ENCODE measurements around the gene FCN2.

FCN2 gene

GRCh38 chr9:134880484-134881312 lies at the start of gene FCN2:
Gene FCN2 (plus strand): TSS chr9:134880810. CDS start chr9:134880822, 12 bp downstream.
- DNase-seq: no peak

DNA sequence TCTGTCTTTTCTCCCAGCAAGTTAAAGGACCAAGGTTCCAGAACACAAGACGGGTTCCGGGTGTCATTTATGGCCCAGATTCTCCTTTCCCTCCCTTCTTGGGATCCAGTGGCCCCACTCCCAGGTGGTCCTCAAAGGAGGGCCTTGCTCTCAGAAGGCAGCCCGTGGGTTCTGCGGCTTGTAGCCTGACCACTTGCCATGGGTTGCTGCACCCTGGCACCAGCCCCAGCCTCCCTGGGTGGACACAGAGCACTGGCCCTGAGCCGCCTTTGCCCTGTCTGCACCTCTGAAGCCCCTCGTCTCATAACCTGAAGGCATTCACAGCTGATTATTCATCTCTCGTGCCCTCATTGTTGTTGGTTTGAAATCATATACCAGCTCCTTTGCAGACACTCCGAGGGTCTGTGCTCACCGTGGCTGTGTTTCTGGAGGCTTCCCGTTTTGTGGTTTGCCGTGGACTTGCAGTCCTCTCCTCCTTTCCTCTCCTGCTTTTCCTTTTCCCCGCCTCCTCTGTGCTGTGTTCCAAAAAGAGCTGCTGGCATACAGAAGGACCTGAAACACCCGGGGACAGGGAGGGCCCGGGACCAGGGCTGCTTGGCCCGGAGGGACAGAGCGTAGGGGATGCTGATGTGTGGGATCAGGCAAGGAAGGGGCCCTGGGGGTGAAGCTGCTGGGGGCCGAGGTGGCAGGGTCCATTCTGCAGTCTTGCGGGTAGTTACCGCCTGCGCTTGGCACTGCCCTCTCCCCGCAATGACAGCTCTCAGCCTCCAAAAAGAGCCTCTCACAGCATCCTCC lies 49.5 kb upstream of the FCN2 start:
- DNase-seq: no peak

- DNase-seq: no peak
Measured at GRCh38 chr9:134832471-134832870, 48.1 kb upstream of the FCN2 start.

GRCh38 chr9:134833294-134833880 lies 47.2 kb upstream of the FCN2 start:
- DNase-seq: no peak

GRCh38 chr9:134834217-134834956 lies 46.2 kb upstream of the FCN2 start:
- no peak for DNase-seq

DNA sequence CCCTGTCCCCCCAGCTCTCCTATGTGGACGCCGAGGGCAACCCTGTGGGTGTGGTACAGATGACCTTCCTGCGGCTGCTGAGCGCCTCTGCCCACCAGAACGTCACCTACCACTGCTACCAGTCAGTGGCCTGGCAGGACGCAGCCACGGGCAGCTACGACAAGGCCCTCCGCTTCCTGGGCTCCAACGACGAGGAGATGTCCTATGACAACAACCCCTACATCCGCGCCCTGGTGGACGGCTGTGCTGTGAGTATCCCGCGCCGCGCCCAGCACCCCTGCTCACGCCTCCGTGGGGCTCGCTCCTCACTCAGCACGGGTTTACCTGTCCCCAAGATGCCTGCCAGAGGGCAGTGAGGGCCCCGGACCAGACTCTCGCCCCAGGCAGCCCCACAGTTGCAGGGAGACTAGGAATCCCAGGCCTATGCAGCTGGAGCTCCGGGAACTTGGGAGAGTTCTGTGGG lies 45.6 kb upstream of the FCN2 start:
- no peak for DNase-seq

DNA sequence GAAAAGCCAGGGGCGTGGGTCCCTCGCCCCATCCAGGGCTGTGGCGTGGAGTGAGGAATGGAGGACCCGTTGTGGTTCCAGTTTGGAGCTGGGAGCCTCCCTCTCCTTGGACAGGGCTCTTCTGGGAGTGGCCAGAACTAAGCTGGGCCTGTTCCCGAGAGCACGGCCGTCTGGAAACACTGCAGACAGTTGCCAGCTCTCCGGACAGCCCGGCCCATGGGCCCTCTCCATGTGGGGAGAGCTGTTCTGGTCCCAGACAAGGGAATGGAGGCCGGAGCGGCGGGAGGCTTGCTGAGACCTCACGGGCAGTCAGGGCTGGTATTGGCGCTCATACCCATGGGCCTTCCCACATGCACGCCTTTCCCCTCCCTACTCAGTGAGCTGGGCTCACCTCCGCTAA lies 45.2 kb upstream of the FCN2 start:
- no peak for DNase-seq

GRCh38 chr9:134835987-134836386 lies 44.6 kb upstream of the FCN2 start:
- DNase-seq: no peak

DNA sequence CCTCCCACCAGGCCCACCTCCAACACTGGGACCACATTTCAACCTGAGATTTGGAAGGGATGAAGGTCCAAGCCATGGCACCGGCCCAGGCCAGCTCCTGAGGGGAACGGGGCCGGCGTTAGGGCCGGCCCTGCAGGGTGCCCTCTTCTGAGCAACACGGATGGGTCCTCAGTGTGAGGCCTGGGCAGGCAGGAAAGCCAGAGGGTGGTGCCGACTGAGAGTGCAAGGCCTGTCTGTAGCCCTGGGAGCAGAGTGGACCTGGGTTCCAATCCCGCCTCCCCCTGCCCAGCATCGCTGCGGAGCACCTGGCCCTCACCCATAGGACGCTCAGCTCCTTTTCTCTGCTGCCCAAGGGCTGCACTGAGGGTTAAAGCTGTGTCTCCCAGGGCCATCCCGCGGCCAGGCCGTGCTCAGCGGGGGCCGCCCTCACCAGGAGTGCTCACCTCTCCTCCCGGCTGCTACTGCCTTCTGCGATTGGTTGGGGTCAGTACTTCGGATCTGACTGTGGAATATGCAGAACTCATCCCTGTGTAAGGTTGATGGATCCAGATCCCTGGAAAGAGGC lies 44.1 kb upstream of the FCN2 start:
- DNase-seq: no peak

- no peak for DNase-seq
Measured at GRCh38 chr9:134837529-134837928, 43.1 kb upstream of the FCN2 start.

DNA sequence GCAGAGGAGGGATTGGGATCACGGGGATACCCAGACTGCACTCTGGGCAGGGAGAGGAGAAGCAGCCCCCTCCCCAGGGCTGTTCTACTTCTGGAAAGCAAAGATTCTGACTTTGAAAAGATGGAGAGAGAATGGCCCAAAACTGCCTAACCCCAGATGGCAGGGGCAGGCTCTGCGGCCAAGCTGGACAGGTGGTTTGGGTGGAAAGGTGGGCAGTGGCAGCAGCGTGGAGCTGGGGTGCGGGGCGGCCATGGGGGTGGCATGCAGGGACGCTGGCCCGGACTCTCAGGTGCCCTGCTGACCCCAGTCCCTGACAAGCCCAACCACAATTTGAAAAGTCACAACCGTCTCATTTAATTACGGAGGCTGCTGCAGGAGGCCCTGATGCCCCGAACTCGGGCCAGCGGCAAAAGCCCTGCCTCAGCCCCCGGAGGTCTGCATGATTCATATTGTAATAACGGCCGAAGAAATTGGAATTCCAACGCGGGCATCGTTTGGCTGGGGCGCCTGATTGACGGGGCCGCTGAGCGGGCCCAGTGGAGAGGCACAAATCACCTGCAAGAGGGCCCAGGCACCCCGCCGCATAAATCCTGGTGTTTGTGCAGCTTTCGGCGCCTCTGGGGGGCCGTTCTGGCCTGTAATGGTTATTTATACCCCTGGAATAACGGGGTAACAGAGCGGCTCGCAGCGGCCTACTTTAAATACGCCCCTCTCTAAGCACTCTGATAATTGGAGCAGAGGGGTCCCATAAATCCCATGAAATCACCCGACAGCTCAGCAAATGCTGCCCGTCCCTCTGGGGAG lies 41.8 kb upstream of the FCN2 start:
- DNase-seq: no peak

GRCh38 chr9:134839455-134840125 lies 41.0 kb upstream of the FCN2 start:
- no peak for DNase-seq

DNA sequence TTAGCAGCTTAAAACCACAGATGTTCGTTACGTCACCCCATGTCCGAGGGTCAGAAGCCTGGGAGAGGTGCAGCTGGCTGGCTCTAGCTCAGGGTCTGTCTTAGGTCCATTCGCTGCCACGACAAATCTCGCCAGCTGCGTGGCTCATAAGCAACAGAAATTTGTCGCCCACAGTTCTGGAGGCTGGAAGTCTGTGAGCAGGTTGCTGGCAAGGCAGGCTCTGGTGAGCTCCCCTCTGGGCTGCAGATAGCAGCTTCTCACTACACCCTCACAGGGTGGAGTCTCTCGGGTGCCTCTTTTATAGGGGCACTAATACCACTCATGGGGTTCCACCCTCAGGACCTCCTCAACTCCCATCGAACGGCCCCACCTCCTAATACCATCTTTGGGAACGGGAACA lies 40.1 kb upstream of the FCN2 start:
- DNase-seq: no peak

DNA sequence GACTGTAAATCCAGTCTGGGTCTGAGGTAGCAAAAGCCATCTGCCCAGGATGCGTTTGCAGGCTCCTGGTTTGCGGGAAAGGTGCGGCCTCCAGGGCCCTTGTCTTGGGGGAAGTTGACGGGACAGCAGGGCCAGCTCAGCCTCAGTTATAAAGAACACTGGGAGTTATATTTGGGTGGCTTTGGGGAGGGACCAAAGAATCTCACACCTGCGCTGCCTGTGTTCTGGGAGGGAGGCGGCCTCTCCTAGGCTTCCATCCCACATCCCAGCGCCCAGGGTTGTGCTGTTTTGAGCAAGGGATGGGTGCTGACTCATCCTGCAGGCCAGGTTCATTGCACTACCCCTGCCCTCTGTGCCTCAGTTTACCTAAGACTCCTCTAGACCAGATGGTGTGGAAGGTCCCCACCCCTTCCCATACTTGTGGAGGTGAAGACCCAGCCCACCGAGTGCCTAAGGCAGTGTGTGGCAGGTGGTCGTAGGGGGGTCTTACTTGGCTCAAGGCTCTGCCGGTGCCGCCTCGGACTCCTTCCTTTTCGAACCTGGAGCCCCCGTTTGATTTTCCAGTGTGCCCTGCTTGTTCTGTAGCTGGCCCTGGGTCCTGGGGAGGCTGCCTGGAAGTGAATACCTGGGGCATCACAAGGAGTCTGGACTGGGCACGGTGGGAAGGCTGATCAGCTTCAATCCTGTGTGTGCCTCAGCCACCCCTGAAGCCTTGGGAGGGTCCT lies 39.3 kb upstream of the FCN2 start:
- no peak for DNase-seq

- DNase-seq: no peak
Measured at GRCh38 chr9:134842321-134842720, 38.3 kb upstream of the FCN2 start.

DNA sequence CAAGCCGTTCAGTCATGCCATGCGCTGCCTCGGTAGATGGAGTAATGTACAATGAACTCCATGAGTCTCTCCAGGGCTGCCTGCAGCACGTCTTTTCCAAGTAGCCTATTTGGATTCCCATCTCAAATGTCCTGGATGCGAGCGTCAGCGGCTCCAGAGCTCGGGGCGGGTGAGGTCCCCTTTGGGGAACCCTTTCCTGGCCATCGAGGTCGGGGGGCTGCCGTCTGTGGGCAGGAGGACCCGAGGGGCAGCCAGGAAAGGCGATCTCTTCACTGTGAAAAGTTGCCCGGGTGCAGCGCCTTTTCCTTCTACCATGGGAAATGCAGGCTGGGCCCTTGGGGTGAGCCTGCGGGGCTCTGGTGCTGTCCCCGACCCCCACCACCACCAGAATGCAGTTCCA lies 36.9 kb upstream of the FCN2 start:
- DNase-seq: no peak

DNA sequence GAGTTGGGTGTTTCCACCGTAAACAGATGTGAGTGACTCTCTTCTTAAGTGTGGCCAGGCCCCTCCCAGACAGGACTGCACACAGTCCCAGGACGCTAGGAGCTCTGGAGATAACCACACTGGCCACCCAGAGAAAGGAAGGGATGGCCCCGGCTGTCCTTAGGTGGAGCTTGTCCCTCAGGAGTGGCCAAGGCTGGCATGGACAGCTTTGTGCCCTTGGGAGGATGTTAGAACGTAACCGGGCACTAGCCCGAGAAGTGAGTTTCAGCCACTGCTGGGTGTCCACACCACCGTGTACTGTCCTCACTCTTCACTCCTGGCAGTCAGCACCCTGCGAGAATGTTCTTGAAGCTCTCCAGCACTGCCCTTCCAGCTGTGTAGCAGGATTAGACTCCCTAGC lies 35.8 kb upstream of the FCN2 start:
- no peak for DNase-seq

DNA sequence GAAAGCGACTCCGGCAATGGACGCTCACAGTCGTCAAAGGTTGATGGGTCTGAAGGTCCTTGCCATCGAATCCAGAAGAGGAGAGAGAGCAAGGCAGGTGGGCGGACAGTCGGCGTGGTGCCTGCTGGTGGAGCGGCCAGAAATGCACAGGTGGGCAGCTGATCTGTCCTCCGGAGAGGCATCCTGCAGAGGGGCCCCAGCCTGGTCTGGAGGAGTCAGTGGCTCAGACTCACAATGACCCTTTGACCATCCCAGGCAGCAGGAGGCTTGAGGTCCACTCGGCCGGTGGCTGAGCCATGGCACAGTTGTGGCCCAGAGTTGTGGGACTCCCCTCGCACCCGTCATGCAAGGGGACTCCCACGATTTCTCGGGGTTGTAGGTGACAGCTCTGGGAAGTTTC lies 34.4 kb upstream of the FCN2 start:
- no peak for DNase-seq

GRCh38 chr9:134846699-134847098 lies 33.9 kb upstream of the FCN2 start:
- no peak for DNase-seq

GRCh38 chr9:134847138-134847537 lies 33.5 kb upstream of the FCN2 start:
- no peak for DNase-seq
